H1 (cell line): ENCODE measurements around the gene MRPS12. TPM values are rescaled to one million over a fixed set of nuclear protein-coding genes. Genes with fewer than 3 reads are reported as not detected.
A peak's percentile ranks its signal among the peaks of the same experiment; 100 is the strongest.

Experiments used
- CTCF ChIA-PET: fragments of 300-600 bp; sonication (Branson Sonifier 250); formaldehyde crosslinking; loops from one replicate; lab custom pipeline; 2021; ENCODE audit not compliant: partially characterized antibody; lab: Charles Lee
- POLR2A ChIA-PET: fragments of 300-600 bp; sonication (Branson Sonifier 250); formaldehyde crosslinking; loops from one replicate; lab custom pipeline; 2021; ENCODE audit warnings: inconsistent platforms; ENCODE audit not compliant: partially characterized antibody; lab: Charles Lee
- DNase-seq, 2 experiments: peaks; one replicate each; pipeline versions ENCODE4 v3.0.0 to v3.0.0-alpha.2; 2010 to 2022; ENCODE audit warnings: low spot score in 2 of 2, low read depth in 1 of 2, mixed read lengths in 1 of 2
- FAIRE-seq: peaks from 2 replicates; lab custom pipeline; 2011; peaks lifted over from hg19 to GRCh38; lab: Jason Lieb, UNC
- H2AFZ ChIP-seq: 2 replicates; pipeline ENCODE4 v1.8.1; 2012; ENCODE audit warnings: low read length, inconsistent platforms
- H2AK5ac ChIP-seq: 2 replicates; pipeline ENCODE4 v1.6.1; 2013; ENCODE audit warnings: low read depth, low read length
- H2BK120ac ChIP-seq: replicated peaks from 2 replicates; pipeline ENCODE3; 2013; ENCODE audit warnings: low read depth, low read length, inconsistent platforms
- H2BK12ac ChIP-seq: 2 replicates; pipeline ENCODE4 v1.6.1; 2013; ENCODE audit warnings: low read depth, low read length
- H2BK15ac ChIP-seq: 2 replicates; pipeline ENCODE4 v1.6.1; 2013; ENCODE audit warnings: low read length
- H2BK20ac ChIP-seq: 2 replicates; pipeline ENCODE4 v1.6.1; 2013; ENCODE audit warnings: low read length
- H2BK5ac ChIP-seq: 2 replicates; pipeline ENCODE4 v1.6.1; 2013; ENCODE audit warnings: low read depth, low read length
- H3K14ac ChIP-seq: 2 replicates; pipeline ENCODE4 v1.6.1; 2013; ENCODE audit warnings: inconsistent platforms; ENCODE audit not compliant: insufficient read length
- H3K18ac ChIP-seq: 2 replicates; pipeline ENCODE4 v1.6.1; 2013; ENCODE audit warnings: low read length; ENCODE audit errors: extremely low read depth
- H3K23ac ChIP-seq: 2 replicates; pipeline ENCODE4 v1.6.1; 2013; ENCODE audit warnings: inconsistent platforms; ENCODE audit not compliant: insufficient read length
- H3K23me2 ChIP-seq: 2 replicates; pipeline ENCODE4 v1.6.1; 2013; ENCODE audit warnings: low read depth, low read length
- H3K27ac ChIP-seq: 2 replicates; pipeline ENCODE4 v1.6.1; 2011; ENCODE audit warnings: low read depth, low read length, inconsistent platforms
- H3K27me3 ChIP-seq, 4 experiments: replicated peaks in 1 of 4; 1 replicate in 1 of 4; 2 replicates in 3 of 4; pipeline versions ENCODE4 v1.6.1 to v1.8.1; 2011 to 2013; ENCODE audit warnings: low read length in 3 of 4, mild to moderate bottlenecking in 3 of 4, inconsistent platforms in 2 of 4, mixed read lengths in 2 of 4, moderate library complexity in 1 of 4; ENCODE audit not compliant: control insufficient read depth in 3 of 4, insufficient read depth in 3 of 4; ENCODE audit errors: extremely low read depth in 1 of 4
- H3K36me3 ChIP-seq, 4 experiments: 2 replicates each; pipeline versions ENCODE4 v1.6.1 to v1.8.1; 2011 to 2013; ENCODE audit warnings: mild to moderate bottlenecking in 4 of 4, low read length in 3 of 4, moderate library complexity in 2 of 4, control low read depth in 1 of 4, inconsistent platforms in 1 of 4; ENCODE audit not compliant: insufficient read depth in 4 of 4, control insufficient read depth in 2 of 4
- H3K4ac ChIP-seq: replicated peaks from 2 replicates; pipeline ENCODE3; 2013; ENCODE audit warnings: low read length, low read depth, mixed read lengths, inconsistent platforms; ENCODE audit not compliant: insufficient read length
- H3K4me1 ChIP-seq, 4 experiments: replicated peaks in 1 of 4; 1 replicate in 1 of 4; 2 replicates in 3 of 4; pipeline versions ENCODE4 v1.6.1 to v1.8.1; 2011 to 2013; ENCODE audit warnings: low read length in 3 of 4, inconsistent platforms in 2 of 4, mixed read lengths in 1 of 4; ENCODE audit not compliant: insufficient read depth in 4 of 4, control insufficient read depth in 3 of 4
- H3K4me2 ChIP-seq, 2 experiments: 2 replicates each; pipeline versions ENCODE4 v1.6.1 to v1.8.1; 2011 to 2013; ENCODE audit warnings: low read depth in 2 of 2, low read length in 2 of 2, control low read depth in 1 of 2, inconsistent platforms in 1 of 2, mild to moderate bottlenecking in 1 of 2; ENCODE audit not compliant: insufficient read depth in 1 of 2
- H3K4me3 ChIP-seq, 4 experiments: fragments of 200-600, 300-600 bp in 1 of 4; sonication (generic), shearing (Covaris generic), sonication (Bioruptor Twin) in 1 of 4; 2 replicates each; pipeline versions ENCODE4 v1.5.1 to v1.8.1; 2011 to 2016; ENCODE audit warnings: low read length in 4 of 4, low read depth in 3 of 4, control low read depth in 2 of 4, inconsistent platforms in 2 of 4, mild to moderate bottlenecking in 2 of 4, mixed read lengths in 1 of 4, moderate library complexity in 1 of 4; ENCODE audit not compliant: insufficient read depth in 2 of 4; ENCODE audit errors: extremely low read depth in 1 of 4
- H3K56ac ChIP-seq: replicated peaks from 2 replicates; pipeline ENCODE3; 2013; ENCODE audit warnings: low read depth, mild to moderate bottlenecking, mixed read lengths, low read length, inconsistent platforms; ENCODE audit not compliant: insufficient read length
- H3K79me1 ChIP-seq: 2 replicates; pipeline ENCODE4 v1.6.1; 2013; ENCODE audit warnings: low read depth, low read length, control low read depth
- H3K79me2 ChIP-seq, 2 experiments: 2 replicates each; pipeline versions ENCODE4 v1.6.1 to v1.8.1; 2012 to 2013; ENCODE audit warnings: low read length in 2 of 2, mild to moderate bottlenecking in 2 of 2, inconsistent platforms in 1 of 2; ENCODE audit not compliant: insufficient read depth in 2 of 2, control insufficient read depth in 1 of 2
- H3K9ac ChIP-seq, 4 experiments: replicated peaks in 1 of 4; 1 replicate in 1 of 4; 2 replicates in 3 of 4; pipeline versions ENCODE4 v1.6.1 to v1.8.1; 2011 to 2013; ENCODE audit warnings: low read depth in 3 of 4, low read length in 3 of 4, control low read depth in 2 of 4, mild to moderate bottlenecking in 2 of 4, moderate library complexity in 2 of 4, inconsistent platforms in 1 of 4; ENCODE audit errors: extremely low read depth in 1 of 4
- H3K9me3 ChIP-seq, 2 experiments: 2 replicates each; pipeline versions ENCODE4 v1.6.1 to v1.8.1; 2012 to 2013; ENCODE audit warnings: mild to moderate bottlenecking in 2 of 2, moderate library complexity in 2 of 2, control low read depth in 1 of 2, inconsistent platforms in 1 of 2, low read depth in 1 of 2, low read length in 1 of 2, mixed read lengths in 1 of 2; ENCODE audit not compliant: insufficient read depth in 2 of 2
- H4K20me1 ChIP-seq, 2 experiments: replicated peaks in 1 of 2; 2 replicates each; pipeline versions ENCODE3 to v1.8.1; 2011 to 2013; ENCODE audit warnings: inconsistent platforms in 2 of 2, low read length in 2 of 2, mild to moderate bottlenecking in 1 of 2; ENCODE audit not compliant: insufficient read depth in 2 of 2, control insufficient read depth in 1 of 2
- H4K5ac ChIP-seq: 2 replicates; pipeline ENCODE4 v1.6.1; 2013; ENCODE audit warnings: low read length, low read depth, mixed read lengths, inconsistent platforms; ENCODE audit not compliant: insufficient read length
- H4K8ac ChIP-seq: 2 replicates; pipeline ENCODE4 v1.8.0; 2013; ENCODE audit warnings: mild to moderate bottlenecking, moderate library complexity, low read length, inconsistent platforms; ENCODE audit not compliant: insufficient read depth; ENCODE audit errors: extremely low read depth
- H4K91ac ChIP-seq: replicated peaks from 2 replicates; pipeline ENCODE3; 2013; ENCODE audit warnings: low read length, mixed read lengths, inconsistent platforms; ENCODE audit not compliant: insufficient read length
- POLR2A ChIP-seq, 2 experiments: IDR thresholded peaks; 1 replicate in 1 of 2; 2 replicates in 1 of 2; pipeline ENCODE4 v1.6.1; 2011; ENCODE audit warnings: low read depth in 2 of 2, low read length in 2 of 2, mild to moderate bottlenecking in 2 of 2; ENCODE audit errors: control extremely low read depth in 1 of 2
- RAD21 ChIP-seq, 2 experiments: IDR thresholded peaks in 1 of 2; conservative IDR thresholded peaks in 1 of 2; 2 replicates each; pipeline ENCODE4 v1.6.1; 2011; ENCODE audit warnings: low read depth in 2 of 2, low read length in 2 of 2, improper control_type of control experiment in 1 of 2, inconsistent platforms in 1 of 2, mild to moderate bottlenecking in 1 of 2, moderate library complexity in 1 of 2
- TAF1 ChIP-seq: IDR thresholded peaks from 2 replicates; pipeline ENCODE4 v1.6.1; 2011; ENCODE audit warnings: mild to moderate bottlenecking, low read depth, low read length
- WGBS, 2 experiments: shearing (Covaris generic) in 1 of 2; methylation state at CpG; one replicate each; pipeline versions ENCODE4 v1.1.6 to v1.1.7; 2013 to 2015; ENCODE audit warnings: low lambda C conversion rate in 2 of 2, mixed read lengths in 2 of 2, inconsistent platforms in 1 of 2, low coverage in 1 of 2, missing lambda C conversion rate in 1 of 2; ENCODE audit not compliant: insufficient replicate concordance in 2 of 2, insufficient coverage in 1 of 2, insufficient read length in 1 of 2; ENCODE audit errors: extremely low coverage in 1 of 2, missing lambda C conversion rate in 1 of 2; 5-methylcytosine and 5-hydroxymethylcytosine counted together
- polyA plus RNA-seq, 7 experiments: library from polyadenylated mRNA; depleted of rRNA in 3 of 7; stranded (reverse) in 5 of 7; unstranded in 2 of 7; fragments of >200 nt in 5 of 7; fragments of 200-250 nt in 2 of 7; gene quantifications; 1 replicate in 5 of 7; 2 replicates in 1 of 7; 4 replicates in 1 of 7; pipeline versions ENCODE4 v1.2.1 to v1.2.3, GENCODE V29; 2011 to 2013; ENCODE audit warnings: missing spikeins in 2 of 7, mixed read lengths in 2 of 7
- total RNA-seq: library from RNA; stranded (reverse); fragmentation: NEBNext Ultra II Directional; extraction: Animal tissue kit (Norgen Biotek cat#: 25700); gene quantifications from 2 replicates; pipeline ENCODE4 v1.2.1, GENCODE V29; 2021
- TF ChIP-seq, protein P1 (sequence below), 3 experiments: IDR thresholded peaks; 1 replicate in 2 of 3; 2 replicates in 1 of 3; pipeline versions ENCODE4 v1.5.1 to v1.6.1; 2011; ENCODE audit warnings: low read length in 3 of 3, mild to moderate bottlenecking in 3 of 3, inconsistent platforms in 2 of 3, low read depth in 1 of 3, moderate library complexity in 1 of 3; ENCODE audit not compliant: insufficient read depth in 1 of 3; ENCODE audit errors: control extremely low read depth in 1 of 3

MRPS12 gene
- total and polyA plus RNA-seq, 2 of the 8 experiments (the other 6 are each of a cell fraction or from before 2014, with no cell fraction given), result 79.0 to 175 TPM

DNA sequence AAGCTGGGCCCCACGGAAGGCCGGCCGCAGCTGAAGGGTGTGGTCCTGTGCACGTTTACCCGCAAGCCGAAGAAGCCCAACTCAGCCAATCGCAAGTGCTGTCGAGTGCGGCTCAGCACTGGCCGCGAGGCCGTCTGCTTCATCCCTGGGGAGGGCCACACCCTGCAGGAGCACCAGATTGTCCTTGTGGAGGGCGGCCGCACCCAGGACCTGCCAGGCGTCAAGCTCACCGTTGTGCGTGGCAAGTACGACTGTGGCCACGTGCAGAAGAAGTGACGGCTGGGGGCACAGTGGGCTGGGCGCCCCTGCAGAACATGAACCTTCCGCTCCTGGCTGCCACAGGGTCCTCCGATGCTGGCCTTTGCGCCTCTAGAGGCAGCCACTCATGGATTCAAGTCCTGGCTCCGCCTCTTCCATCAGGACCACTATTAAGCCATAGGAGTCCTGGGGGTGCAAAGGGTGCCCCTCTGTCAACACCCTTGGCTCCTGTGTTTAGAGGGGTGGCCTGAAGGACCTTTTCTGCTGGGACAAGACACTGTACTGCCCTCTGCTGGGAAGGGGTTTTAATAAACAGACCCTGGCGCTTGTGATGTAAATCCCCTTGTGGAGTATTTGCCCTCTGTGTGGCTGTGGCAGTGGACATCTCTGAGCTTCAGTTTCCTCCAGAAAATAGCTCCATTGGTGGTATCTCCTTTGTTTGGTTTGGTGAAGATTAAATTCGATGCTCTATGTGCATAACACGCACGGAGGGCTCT lies 1.9 kb downstream of the MRPS12 start:
- peaks cover 4% of the 10 kb centered on the region; the same call in 1 of the 2 replicates for H3K23me2 ChIP-seq
- H3K56ac ChIP-seq, result no peak overlapping the region
- H3K23ac ChIP-seq, result no peak overlapping the region
- POLR2A ChIA-PET, result interaction anchor here (0.6 to 3.1 kb wide), 14 partner anchors 8 to 417 kb away, joined by 3 to 14 read pairs (median 4); partner anchors contain the start of genes CCER2, ECH1 and NFKBIB
- no peak overlapping the region for H2AFZ ChIP-seq
- H3K4me3 ChIP-seq, result no peak overlapping the region
- peaks cover 0 to 2% (median under 1%) of the 10 kb centered on the region in 4 experiments; a peak in 3 of 7 replicates for H3K4me1 ChIP-seq
- CTCF ChIA-PET, result interaction anchor here (0.6 to 9.8 kb wide), 20 partner anchors 14 to 440 kb away, joined by 3 to 120 read pairs (median 4); partner anchors contain the start of genes FBXO17, NFKBIB and SIRT2
- peaks cover 10 to 11% of the 10 kb centered on the region in 2 experiments for H3K9me3 ChIP-seq
- H4K20me1 ChIP-seq, result no peaks in the 10 kb centered on the region
- peaks cover 18% of the 10 kb centered on the region for H3K79me1 ChIP-seq
- no peak overlapping the region for H2AK5ac ChIP-seq
- no peak overlapping the region for H3K9ac ChIP-seq
- H3K4me2 ChIP-seq, result no peak overlapping the region; a peak in 1 of 4 replicates
- H2BK5ac ChIP-seq, result no peak overlapping the region
- H3K14ac ChIP-seq, result no peak overlapping the region
- H3K27ac ChIP-seq, result no peak overlapping the region
- TF ChIP-seq, protein P1, sequence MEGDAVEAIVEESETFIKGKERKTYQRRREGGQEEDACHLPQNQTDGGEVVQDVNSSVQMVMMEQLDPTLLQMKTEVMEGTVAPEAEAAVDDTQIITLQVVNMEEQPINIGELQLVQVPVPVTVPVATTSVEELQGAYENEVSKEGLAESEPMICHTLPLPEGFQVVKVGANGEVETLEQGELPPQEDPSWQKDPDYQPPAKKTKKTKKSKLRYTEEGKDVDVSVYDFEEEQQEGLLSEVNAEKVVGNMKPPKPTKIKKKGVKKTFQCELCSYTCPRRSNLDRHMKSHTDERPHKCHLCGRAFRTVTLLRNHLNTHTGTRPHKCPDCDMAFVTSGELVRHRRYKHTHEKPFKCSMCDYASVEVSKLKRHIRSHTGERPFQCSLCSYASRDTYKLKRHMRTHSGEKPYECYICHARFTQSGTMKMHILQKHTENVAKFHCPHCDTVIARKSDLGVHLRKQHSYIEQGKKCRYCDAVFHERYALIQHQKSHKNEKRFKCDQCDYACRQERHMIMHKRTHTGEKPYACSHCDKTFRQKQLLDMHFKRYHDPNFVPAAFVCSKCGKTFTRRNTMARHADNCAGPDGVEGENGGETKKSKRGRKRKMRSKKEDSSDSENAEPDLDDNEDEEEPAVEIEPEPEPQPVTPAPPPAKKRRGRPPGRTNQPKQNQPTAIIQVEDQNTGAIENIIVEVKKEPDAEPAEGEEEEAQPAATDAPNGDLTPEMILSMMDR (IDR thresholded peaks at IDR 0.05; ENCODE audit: control extremely low read depth in 1 of 3, insufficient read depth in 1 of 3, low read depth in 1 of 3, low read length in 3 of 3), result peak; percentile 41 to 71 (median 59)
- peak; percentile 25 to 49; a peak in 3 of 4 replicates for TF ChIP-seq RAD21 (IDR thresholded peaks at IDR 0.05 in 1 of 2, conservative IDR thresholded peaks at IDR 0.05 in 1 of 2; ENCODE audit: low read depth in 2 of 2, low read length in 2 of 2)
- TF ChIP-seq POLR2A (IDR thresholded peaks at IDR 0.05; ENCODE audit: control extremely low read depth in 1 of 2, low read depth in 2 of 2, low read length in 2 of 2), result no peak
- TF ChIP-seq TAF1, result no peak
- H3K36me3 ChIP-seq, result peaks cover 5 to 26% (median 14%) of the 10 kb centered on the region in 4 experiments; a peak in 5 of 8 replicates
- H4K8ac ChIP-seq, result no peak overlapping the region; the same call in 1 of the 2 replicates
- H3K27me3 ChIP-seq, result no peaks in the 10 kb centered on the region
- H2BK12ac ChIP-seq, result no peak overlapping the region
- no peak overlapping the region for H3K4ac ChIP-seq
- no peak for DNase-seq
- WGBS, 2 experiments, result 94% methylated on average over 29 of the region's 29 CpGs; no CpG with 5 or more reads in 1 of the 2 experiments
- no peak overlapping the region for H2BK20ac ChIP-seq
- peaks cover 0 to 42% of the 10 kb centered on the region in 2 experiments; a peak in 2 of 4 replicates for H3K79me2 ChIP-seq
- no peak for FAIRE-seq
- H3K18ac ChIP-seq, result no peak overlapping the region
- no peak overlapping the region for H2BK120ac ChIP-seq
- H4K5ac ChIP-seq, result no peak overlapping the region
- H2BK15ac ChIP-seq, result no peak overlapping the region
- H4K91ac ChIP-seq, result no peak overlapping the region
